RPMI7951 (cell line): ENCODE data around the gene TMEM129. TPM values are rescaled to one million over a fixed set of nuclear protein-coding genes. Genes with fewer than 3 reads are reported as not detected.
A peak's percentile ranks its signal among the peaks of the same experiment; 100 is the strongest.

Experiments
- DNase-seq: peaks from one replicate; pipeline ENCODE4 v3.0.0-alpha.2; 2012; ENCODE audit warnings: low read depth
- total RNA-seq: library from RNA; depleted of rRNA; stranded (reverse); fragments of >200 nt; shearing (Covaris generic); gene quantifications from 2 replicates; pipeline ENCODE4 v1.2.3, GENCODE V29; 2014

Gene TMEM129
- total RNA-seq, 1 experiment from 2014 or later, result 8.2 TPM

- no peak for DNase-seq
These were observed 24.0 kb upstream of the TMEM129 start for GRCh38 chr4:1745165-1745564.

GRCh38 chr4:1744552-1744951, 23.4 kb upstream of the TMEM129 start:
- no peak for DNase-seq

GRCh38 chr4:1743975-1744374, 22.9 kb upstream of the TMEM129 start:
- DNase-seq, result no peak

GRCh38 chr4:1743551-1743950, 22.4 kb upstream of the TMEM129 start:
- DNase-seq, result no peak

- no peak for DNase-seq
These were observed 20.1 kb upstream of the TMEM129 start for GRCh38 chr4:1741208-1741607.

GRCh38 chr4:1740021-1740545, 19.0 kb upstream of the TMEM129 start:
- DNase-seq, result no peak

- DNase-seq, result no peak
These were observed 18.2 kb upstream of the TMEM129 start for GRCh38 chr4:1739358-1739757.

- DNase-seq, result no peak
These were observed 17.3 kb upstream of the TMEM129 start for GRCh38 chr4:1738410-1738809.

GRCh38 chr4:1737666-1738065, 16.5 kb upstream of the TMEM129 start:
- no peak for DNase-seq

- DNase-seq, result no peak
These were observed 15.7 kb upstream of the TMEM129 start for GRCh38 chr4:1736812-1737211.

GRCh38 chr4:1735215-1735614, 14.1 kb upstream of the TMEM129 start:
- no peak for DNase-seq

- no peak for DNase-seq
These were observed 11.8 kb upstream of the TMEM129 start for GRCh38 chr4:1732911-1733310.

GRCh38 chr4:1731180-1731579, 10.1 kb upstream of the TMEM129 start:
- DNase-seq, result peak; percentile 38

- DNase-seq, result no peak
These were observed 9.5 kb upstream of the TMEM129 start for GRCh38 chr4:1730532-1731135.

- no peak for DNase-seq
These were observed 7.2 kb upstream of the TMEM129 start for GRCh38 chr4:1728061-1728980.

- peak; percentile 81 for DNase-seq
These were observed 6.3 kb upstream of the TMEM129 start for GRCh38 chr4:1727117-1728031.

- DNase-seq, result peak; percentile 70
These were observed 5.2 kb upstream of the TMEM129 start for GRCh38 chr4:1726146-1726934.

GRCh38 chr4:1725521-1725920, 4.4 kb upstream of the TMEM129 start:
- no peak for DNase-seq

- DNase-seq, result no peak
These were observed 2.1 kb upstream of the TMEM129 start for GRCh38 chr4:1723131-1723801.

GRCh38 chr4:1722551-1723118, 1.5 kb upstream of the TMEM129 start:
- no peak for DNase-seq
